Measurements from ENCODE around the gene RBM39. TPM values are rescaled to one million over a fixed set of nuclear protein-coding genes. Genes with fewer than 3 reads are reported as not detected.

The RBM39 gene
- total RNA-seq, 2 experiments from 2014 or later = 317 to 321 TPM

GRCh38 chr20:35681960-35682359, 60.1 kb downstream of the RBM39 start:
- Mint-ChIP-seq H3K4me3 (no peak overlapping the region), H3K27me3 (no peaks in the 10 kb centered on the region), H3K4me1 (ENCODE audit: low read depth) (no peaks in the 10 kb centered on the region), H3K9me3 (no peaks in the 10 kb centered on the region), H3K36me3 (ENCODE audit: low read depth) (peaks cover 3% of the 10 kb centered on the region), H3K27ac (no peak overlapping the region)
- no peak for DNase-seq
- intact Hi-C loops (cut with micrococcal nuclease) = no loop called here
- no peak for TF ChIP-seq CTCF (IDR thresholded peaks at IDR 0.05)
- ATAC-seq = no peak
- ChIA-PET POLR2A (no interaction called here), CTCF (no interaction called here)

GRCh38 chr20:35680452-35681183, 61.4 kb downstream of the RBM39 start:
- CTCF ChIA-PET = no interaction called here
- peaks cover 5% of the 10 kb centered on the region for H3K36me3 Mint-ChIP-seq (ENCODE audit: low read depth)
- H3K4me1 Mint-ChIP-seq (ENCODE audit: low read depth) = no peaks in the 10 kb centered on the region
- POLR2A ChIA-PET = interaction anchor here (0.7 to 1.9 kb wide), 3 partner anchors 11 to 23 kb away, joined by 3 to 5 read pairs (median 3); partner anchors contain the start of gene ROMO1
- ATAC-seq (no peak), DNase-seq (no peak)
- TF ChIP-seq CTCF (IDR thresholded peaks at IDR 0.05) = no peak
- no peaks in the 10 kb centered on the region for H3K9me3 Mint-ChIP-seq
- no peaks in the 10 kb centered on the region for H3K27me3 Mint-ChIP-seq
- no peak overlapping the region for H3K27ac Mint-ChIP-seq
- intact Hi-C loops (cut with micrococcal nuclease) = no loop called here
- no peak overlapping the region for H3K4me3 Mint-ChIP-seq

DNA sequence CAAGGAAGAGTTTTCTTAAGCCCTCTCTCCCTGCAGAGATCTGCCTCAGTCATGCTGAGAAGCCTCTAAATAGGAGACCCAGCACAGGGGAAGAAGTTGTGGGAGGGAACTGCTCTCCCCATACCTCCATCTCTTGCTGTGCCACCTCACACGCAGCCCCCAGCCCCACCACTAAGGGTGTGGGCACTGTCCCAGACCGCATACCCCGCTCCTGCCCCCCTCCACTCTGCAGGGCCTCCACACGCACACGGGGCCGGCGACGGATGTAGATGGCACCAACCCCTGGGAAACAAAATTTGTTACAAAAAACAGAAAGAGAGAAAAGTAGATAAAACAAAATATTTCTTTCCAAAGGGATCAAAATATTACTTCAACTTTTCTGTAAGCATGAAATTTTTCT, 67.1 kb downstream of the RBM39 start:
- ChIA-PET POLR2A (interaction anchor here (0.7 to 3.6 kb wide), 2 partner anchors 10 to 28 kb away, joined by 3 to 20 read pairs; partner anchors contain the start of genes CPNE1 and RBM12), CTCF (interaction anchor here (0.9 kb wide), 1 partner anchor 9 kb away, joined by 3 read pairs; no protein-coding TSS in a partner anchor)
- no peaks in the 10 kb centered on the region for H3K9me3 Mint-ChIP-seq
- intact Hi-C loops (cut with micrococcal nuclease) = no loop called here
- ATAC-seq (no peak), DNase-seq (no peak)
- no peak overlapping the region for H3K4me3 Mint-ChIP-seq
- peaks cover 27% of the 10 kb centered on the region for H3K36me3 Mint-ChIP-seq (ENCODE audit: low read depth)
- no peak overlapping the region for H3K27ac Mint-ChIP-seq
- H3K27me3 Mint-ChIP-seq = no peaks in the 10 kb centered on the region
- no peaks in the 10 kb centered on the region for H3K4me1 Mint-ChIP-seq (ENCODE audit: low read depth)
- TF ChIP-seq CTCF (IDR thresholded peaks at IDR 0.05) = no peak

DNA sequence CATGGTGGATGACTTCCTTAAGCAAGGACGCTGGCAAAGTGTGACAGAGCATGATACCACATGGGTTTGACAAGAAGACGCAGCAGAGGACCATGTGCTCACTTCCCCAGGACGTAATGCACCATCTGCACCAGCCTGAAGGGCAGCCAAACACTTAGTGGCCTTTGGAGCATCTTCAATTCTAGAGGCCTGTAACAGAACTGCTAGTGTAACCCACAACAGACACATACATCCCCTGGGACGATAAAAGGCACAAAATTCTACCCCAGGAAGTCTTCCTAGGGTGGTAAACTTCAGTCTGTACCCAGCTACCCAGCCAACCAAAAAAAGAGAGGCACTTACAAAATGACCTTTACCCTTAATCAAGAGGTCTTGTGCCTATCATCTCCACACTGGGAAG, 68.2 kb downstream of the RBM39 start:
- H3K27me3 Mint-ChIP-seq = no peaks in the 10 kb centered on the region
- TF ChIP-seq CTCF (IDR thresholded peaks at IDR 0.05) = no peak
- H3K36me3 Mint-ChIP-seq (ENCODE audit: low read depth) = peaks cover 30% of the 10 kb centered on the region
- no peaks in the 10 kb centered on the region for H3K9me3 Mint-ChIP-seq
- DNase-seq (no peak), ATAC-seq (no peak)
- intact Hi-C loops (cut with micrococcal nuclease) = no loop called here
- POLR2A ChIA-PET = interaction anchor here (0.9 to 3.6 kb wide), 3 partner anchors 9 to 74 kb away, joined by 3 to 20 read pairs (median 3); partner anchors contain the start of genes CPNE1, RBM12 and SPAG4
- H3K4me3 Mint-ChIP-seq = no peak overlapping the region
- CTCF ChIA-PET = no interaction called here
- no peak overlapping the region for H3K27ac Mint-ChIP-seq
- no peaks in the 10 kb centered on the region for H3K4me1 Mint-ChIP-seq (ENCODE audit: low read depth)

DNA sequence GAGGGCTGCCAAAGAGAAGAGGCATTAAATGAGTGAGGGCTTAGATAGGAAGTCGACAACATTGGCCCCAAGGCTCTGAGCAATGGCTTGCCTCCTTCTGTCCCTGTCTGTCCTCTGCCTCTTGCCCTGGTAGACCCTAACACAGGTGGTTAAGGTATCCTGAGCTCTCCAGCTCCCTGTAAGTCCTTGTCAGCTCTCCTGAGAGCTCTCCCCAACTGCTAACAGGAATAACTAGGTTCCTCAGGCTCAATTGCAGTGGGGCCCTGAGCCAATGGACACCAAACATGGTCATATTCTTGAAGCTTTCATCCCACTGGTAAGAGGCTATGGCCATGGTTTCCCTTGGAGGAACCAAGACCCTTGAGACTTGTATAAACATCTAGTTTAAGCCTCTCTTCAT, 72.4 kb downstream of the RBM39 start:
- Mint-ChIP-seq H3K9me3 (no peaks in the 10 kb centered on the region), H3K4me1 (ENCODE audit: low read depth) (peaks cover 3% of the 10 kb centered on the region), H3K27me3 (no peaks in the 10 kb centered on the region), H3K36me3 (ENCODE audit: low read depth) (peaks cover 35% of the 10 kb centered on the region), H3K27ac (no peak overlapping the region), H3K4me3 (no peak overlapping the region)
- DNase-seq = no peak
- no peak for ATAC-seq
- ChIA-PET CTCF (interaction anchor here (2.9 kb wide), 1 partner anchor 51 kb away, joined by 8 read pairs; no protein-coding TSS in a partner anchor), POLR2A (interaction anchor here (0.6 to 1.9 kb wide), 7 partner anchors 8 to 196 kb away, joined by 3 to 7 read pairs (median 4); no protein-coding TSS in a partner anchor)
- TF ChIP-seq CTCF (IDR thresholded peaks at IDR 0.05) = no peak
- intact Hi-C loops (cut with micrococcal nuclease) = no loop called here

Measured in activated CD8-positive, alpha-beta T cell treated with anti-CD3 and anti-CD28 coated beads for 36 hours (primary cell).